Measurements from ENCODE around the gene RDH8.
A peak's percentile ranks its signal among the peaks of the same experiment; 100 is the strongest.

Gene RDH8

DNA sequence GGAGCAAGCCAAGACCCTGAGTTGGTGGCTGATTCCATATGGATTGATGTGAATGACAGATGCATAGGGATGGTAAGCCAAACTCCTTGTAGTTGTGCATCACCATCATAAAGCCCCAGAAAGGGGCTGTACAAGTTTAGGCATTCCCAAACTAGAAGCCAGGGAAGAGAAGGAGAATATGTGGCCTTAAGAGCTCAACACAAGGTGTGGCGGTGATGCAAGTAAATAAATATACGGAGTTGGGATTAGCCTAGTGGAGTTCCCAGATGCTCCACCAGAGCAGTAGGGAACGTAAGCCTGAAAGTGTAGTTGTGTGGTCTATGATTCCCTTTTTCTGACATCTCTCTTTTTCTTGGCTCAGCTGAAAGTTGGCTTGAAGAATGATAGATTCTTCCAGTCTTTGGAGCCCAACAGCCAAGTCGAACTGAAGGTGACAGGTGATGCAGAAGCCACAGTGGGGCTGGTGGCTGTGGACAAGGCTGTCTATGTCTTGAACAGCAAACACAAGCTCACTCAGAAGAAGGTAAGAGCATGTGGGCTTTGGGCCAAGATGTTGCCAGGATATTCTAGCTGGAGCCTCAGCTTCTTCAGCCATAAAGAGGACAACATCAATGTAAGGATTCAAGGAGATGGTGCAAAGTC, 30.1 kb downstream of the RDH8 start:
- DNase-seq: peak; percentile 31

DNA sequence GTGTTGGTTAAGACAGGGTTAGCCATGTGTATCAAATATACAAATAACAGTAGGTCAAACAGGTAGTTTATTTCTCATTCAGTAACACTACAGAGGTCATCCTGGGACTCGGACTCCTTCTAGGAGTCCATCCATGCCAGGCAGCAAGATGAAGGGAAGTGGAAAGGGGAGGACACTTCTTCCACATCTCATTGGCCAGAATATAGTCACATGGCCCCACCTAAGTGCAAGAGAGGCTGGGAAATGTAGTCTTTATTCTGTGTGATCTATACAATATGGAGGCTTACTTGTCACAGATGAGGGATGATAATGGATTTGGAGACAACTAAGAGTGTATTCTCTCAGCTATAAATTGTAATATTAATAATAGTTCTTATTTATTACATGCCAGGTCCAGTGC, 31.1 kb downstream of the RDH8 start:
- DNase-seq: no peak

DNA sequence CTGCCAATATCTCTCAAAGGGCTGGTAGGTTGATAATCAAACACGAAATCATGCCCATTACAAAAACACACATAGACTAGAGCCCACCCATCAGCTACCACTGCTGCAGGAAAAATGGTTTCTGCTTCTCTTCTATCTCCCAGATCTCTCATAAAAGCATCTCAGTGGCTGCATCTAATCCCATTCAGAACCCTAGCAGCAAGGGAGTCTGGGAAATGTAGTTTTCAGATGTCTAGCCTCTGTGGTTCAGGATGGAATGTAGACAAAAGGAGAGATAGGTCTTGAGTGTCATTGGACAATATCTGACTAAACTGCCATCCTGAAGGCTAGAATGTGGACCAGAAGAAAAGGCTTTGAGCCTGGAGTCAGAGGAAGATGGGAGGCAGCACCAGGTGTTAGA, 32.1 kb downstream of the RDH8 start:
- no peak for DNase-seq

DNA sequence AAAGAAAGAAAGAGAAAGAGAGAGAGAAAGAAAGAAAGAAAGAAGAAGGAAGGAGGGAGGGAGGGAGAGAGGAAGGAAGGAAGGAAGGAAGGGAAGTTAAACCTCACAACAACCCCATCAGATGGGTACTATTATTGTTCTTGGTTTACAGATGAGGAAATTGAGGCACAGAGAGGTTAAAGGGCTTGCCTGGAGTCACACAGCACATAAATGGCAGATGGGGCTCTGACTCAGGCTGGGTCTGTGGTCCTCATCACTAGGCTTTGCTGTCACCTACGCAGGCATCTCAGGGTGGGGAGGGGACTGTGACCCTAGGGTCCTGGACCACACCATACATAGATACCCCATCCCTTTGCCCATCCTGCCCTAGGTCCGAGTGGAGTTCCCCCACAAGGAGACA, 36.3 kb downstream of the RDH8 start:
- no peak for DNase-seq

DNA sequence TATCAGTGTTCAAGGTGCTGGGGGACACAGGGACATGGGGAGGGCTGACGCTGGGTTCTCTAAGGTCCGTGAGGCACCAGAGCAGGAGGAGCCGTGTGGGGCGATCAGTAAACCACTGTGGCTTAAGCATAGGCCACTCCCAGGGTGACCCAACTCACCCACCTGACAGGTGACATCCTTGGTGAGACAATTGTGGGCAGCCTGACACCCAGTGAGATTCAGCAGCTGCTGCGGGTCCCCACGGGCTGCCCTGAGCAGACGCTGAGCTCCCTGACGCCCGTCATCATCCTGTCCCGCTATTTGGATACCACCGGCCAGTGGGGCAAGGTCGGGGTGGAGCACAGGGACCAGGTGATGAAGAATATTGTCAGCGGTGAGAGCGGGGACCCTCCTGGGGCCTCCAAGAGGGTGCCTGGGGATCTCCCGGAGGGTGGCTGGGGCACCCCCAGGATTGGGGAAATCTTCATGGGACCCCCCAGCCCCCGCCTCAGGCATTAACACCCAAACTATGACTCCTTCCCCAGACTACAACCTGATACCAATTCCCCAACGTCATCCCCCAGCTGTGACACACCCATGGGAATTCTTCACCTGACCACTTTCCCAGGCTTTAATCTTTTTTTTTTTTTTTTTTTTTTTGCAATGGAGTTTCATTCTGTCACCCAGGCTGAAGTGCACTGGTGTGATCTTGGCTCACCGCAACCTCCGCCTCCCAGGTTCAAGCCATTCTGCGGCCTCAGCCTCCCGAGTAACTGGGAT, 39.5 kb downstream of the RDH8 start:
- DNase-seq: no peak

DNA sequence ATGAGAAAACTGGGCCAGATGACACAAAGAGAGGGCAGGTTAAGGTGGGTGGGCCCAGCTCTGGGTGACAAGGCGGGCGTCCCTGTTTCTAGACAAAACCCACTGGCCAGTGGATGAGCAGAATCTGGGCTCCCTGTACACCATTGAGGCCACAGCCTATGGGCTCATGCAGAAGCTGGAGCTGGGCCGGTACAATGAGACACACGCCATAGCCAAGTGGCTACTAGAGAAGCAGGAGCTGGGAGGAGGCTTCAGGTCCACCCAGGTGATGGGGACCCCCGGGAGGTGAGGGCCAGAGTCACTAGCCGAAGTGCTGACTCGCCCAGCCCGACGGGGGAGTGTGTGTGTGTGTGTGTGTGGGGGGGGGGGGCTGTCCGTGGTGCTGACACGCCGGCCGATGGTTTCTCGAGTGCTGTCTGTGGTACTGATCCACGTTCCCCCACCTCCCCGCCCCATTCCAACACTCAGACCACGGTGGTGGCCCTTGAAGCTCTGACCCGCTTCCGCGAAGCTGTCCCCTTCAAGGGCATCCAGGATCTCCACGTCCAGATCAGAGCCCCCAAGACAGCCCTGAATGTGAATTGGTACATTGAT, 48.5 kb downstream of the RDH8 start:
- DNase-seq: peak; percentile 26

DNA sequence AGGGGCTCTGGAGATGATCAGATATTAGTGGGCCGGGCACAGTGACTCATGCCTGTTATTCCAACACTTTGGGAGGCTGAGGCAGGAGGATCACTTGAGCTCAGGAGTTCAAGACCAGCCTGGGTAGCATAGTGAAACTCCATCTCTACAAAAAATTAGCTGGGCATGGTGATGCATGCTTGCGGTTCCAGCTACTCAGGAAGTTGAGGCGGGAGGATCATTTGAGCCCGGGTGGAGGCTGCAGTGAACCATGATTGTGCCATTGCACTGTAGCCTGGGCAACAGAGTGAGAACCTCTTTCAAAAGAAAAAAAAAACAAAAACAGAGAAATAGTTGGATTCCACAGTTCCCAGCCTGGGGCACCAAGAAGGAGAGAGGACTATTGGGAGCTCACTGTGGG, 54.9 kb downstream of the RDH8 start:
- no peak for DNase-seq

DNA sequence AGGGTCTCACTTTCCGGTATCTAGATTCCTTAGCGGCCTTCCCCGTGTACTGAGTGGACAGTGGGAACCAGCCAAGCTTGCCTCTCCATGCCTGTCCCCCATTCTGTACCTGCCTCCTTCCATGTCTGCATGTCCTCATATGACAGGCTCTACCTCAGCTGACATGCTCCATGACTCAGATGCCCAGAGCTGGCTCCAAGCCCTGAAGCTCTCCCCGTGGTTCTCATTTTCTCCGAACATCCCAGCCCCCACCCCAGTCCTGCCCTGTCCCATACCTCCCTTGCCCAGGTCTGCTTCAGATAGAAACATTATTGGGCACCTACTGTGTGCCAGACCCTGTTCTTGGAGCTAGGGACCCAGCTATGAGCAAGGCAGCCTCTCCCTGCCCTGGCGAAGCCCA, 55.8 kb downstream of the RDH8 start:
- DNase-seq: no peak

DNA sequence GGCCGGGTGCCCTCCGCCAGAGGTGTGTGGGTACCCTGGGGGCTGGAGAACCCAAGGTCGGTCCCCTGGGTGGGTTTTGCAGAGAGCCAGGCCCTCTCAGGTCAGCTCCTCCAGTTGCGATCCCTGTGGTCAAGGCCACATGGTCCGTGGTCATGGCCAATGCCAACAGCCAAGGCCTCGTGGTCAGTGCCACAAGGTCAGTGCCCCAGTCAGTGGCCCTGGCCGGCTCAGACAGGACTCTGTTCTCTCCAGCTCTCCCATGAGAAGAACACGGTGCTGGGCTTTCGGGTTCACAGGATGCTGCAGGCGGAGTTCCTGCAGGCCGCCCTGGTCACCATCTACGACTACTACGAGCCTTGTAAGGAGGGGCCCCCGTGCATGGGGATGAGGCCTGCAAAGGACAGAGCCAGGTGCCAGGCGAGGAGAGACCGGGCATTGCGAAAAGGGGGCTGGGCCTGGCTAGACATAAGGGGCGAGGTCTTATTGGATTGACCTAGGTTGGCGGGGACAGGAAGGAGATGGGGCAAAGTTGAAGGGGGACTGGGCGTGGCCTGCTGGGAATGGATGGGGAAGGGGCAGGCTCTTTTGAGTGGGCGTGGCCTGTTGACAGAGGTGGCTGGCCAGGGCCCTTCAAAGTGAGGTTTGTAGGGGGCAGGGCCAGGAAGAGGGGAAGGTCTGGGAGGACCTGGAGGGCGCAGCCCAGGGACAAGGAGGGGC, 57.6 kb downstream of the RDH8 start:
- DNase-seq: no peak
